Limb (tissue), 2 donors: ENCODE results near the gene NOL9.

Source experiments
- DNase-seq, 2 donors: peaks; one replicate each; pipeline ENCODE4 v3.0.0-alpha.2; 2016; ENCODE audit errors: extremely low spot score in 2 of 2

NOL9 gene

DNA sequence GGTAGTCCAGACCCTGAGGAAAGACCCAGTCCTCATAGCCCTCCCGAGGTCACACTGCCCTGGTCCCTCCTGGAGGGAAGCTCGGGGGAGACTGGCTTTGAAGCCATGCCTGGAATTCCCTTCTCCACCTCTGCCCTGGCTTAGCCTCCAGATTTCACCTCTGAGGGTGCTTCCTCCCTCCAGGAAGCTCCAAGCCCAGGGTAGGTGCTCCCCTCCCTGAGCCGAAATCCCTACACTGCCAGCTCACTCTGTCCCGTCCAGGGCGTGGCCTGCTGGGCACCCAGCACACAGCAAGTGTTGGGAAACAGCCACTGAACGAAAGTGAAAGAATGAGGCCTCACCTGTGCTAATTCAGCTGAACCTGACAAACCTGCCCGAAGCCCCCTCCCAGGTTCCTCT is 82.3 kb downstream of the NOL9 start:
- DNase-seq, result no peak
